ENCODE measurements around the gene DONSON. TPM values are rescaled to one million over a fixed set of nuclear protein-coding genes. Genes with fewer than 3 reads are reported as not detected.

Gene DONSON
- total and polyA plus RNA-seq, 2 of the 13 experiments (the other 11 are each of a cell fraction or from before 2014, with no cell fraction given), result 35.4 to 63.6 TPM

GRCh38 chr21:33542640-33543504 is 45.6 kb downstream of the DONSON start, which contains the start of gene SON (continued):
- TF ChIP-seq PBX3 (CRISPR knock-in tag; IDR thresholded peaks at IDR 0.05; ENCODE audit: borderline replicate concordance) (no peak), SP140L (CRISPR knock-in tag; IDR thresholded peaks at IDR 0.05; ENCODE audit: borderline replicate concordance) (no peak; the same call in 1 of the 2 replicates), TBX2 (CRISPR knock-in tag; IDR thresholded peaks at IDR 0.05; ENCODE audit: borderline replicate concordance) (peak; percentile 55), ZNF616 (CRISPR knock-in tag; IDR thresholded peaks at IDR 0.05; ENCODE audit: low read depth) (no peak), SMYD3 (CRISPR knock-in tag; IDR thresholded peaks at IDR 0.05) (no peak; the same call in 1 of the 2 replicates), MTA3 (CRISPR knock-in tag; IDR thresholded peaks at IDR 0.05) (no peak), GABPB1 (CRISPR knock-in tag; IDR thresholded peaks at IDR 0.05) (peak; percentile 74), CHD4 (IDR thresholded peaks at IDR 0.05; ENCODE audit: borderline replicate concordance, low read length) (no peak), ASH2L (IDR thresholded peaks at IDR 0.05; ENCODE audit: insufficient read length, low read depth, low read length) (peak; percentile 82), XBP1 (CRISPR knock-in tag; IDR thresholded peaks at IDR 0.05) (no peak), ZNF530 (CRISPR knock-in tag; IDR thresholded peaks at IDR 0.05; ENCODE audit: low read depth) (no peak), CREM (IDR thresholded peaks at IDR 0.05) (peak; percentile 90), CREM (CRISPR knock-in tag; IDR thresholded peaks at IDR 0.05) (no peak), NPAS2 (CRISPR knock-in tag; IDR thresholded peaks at IDR 0.05; ENCODE audit: borderline replicate concordance) (no peak), ZNF44 (CRISPR knock-in tag; IDR thresholded peaks at IDR 0.05) (no peak), GATAD1 (CRISPR knock-in tag; IDR thresholded peaks at IDR 0.05) (peak; percentile 88), LCORL (IDR thresholded peaks at IDR 0.05) (peak; percentile 82), LCORL (CRISPR knock-in tag; IDR thresholded peaks at IDR 0.05) (no peak; the same call in 1 of the 2 replicates), ZNF577 (CRISPR knock-in tag; IDR thresholded peaks at IDR 0.05; ENCODE audit: borderline replicate concordance, low read depth) (no peak), ZNF512 (CRISPR knock-in tag; IDR thresholded peaks at IDR 0.05) (no peak), NFE2L2 (IDR thresholded peaks at IDR 0.05; ENCODE audit: low read length) (no peak), YY1 (IDR thresholded peaks at IDR 0.05; ENCODE audit: insufficient read depth, insufficient replicate concordance, low read depth, low read length) (peak; percentile 97), CEBPG (CRISPR knock-in tag; IDR thresholded peaks at IDR 0.05) (no peak), ZNF773 (CRISPR knock-in tag; IDR thresholded peaks at IDR 0.05; ENCODE audit: borderline replicate concordance) (no peak), ZNF652 (CRISPR knock-in tag; IDR thresholded peaks at IDR 0.05; ENCODE audit: borderline replicate concordance, low read depth) (no peak), TOPORS (CRISPR knock-in tag; IDR thresholded peaks at IDR 0.05) (no peak), KMT2B (CRISPR knock-in tag; IDR thresholded peaks at IDR 0.05) (peak; percentile 65; the same call in 1 of the 2 replicates), DMTF1 (CRISPR knock-in tag; IDR thresholded peaks at IDR 0.05) (no peak)
